Mammary epithelial cell (primary cell): ENCODE data around the gene ZNF578.

Experiments used
- EZH2 ChIP-seq: IDR thresholded peaks from 2 replicates; pipeline ENCODE4 v1.6.1; 2012; ENCODE audit warnings: low read length, inconsistent platforms, borderline replicate concordance
- TF ChIP-seq, protein P1 (sequence below), 2 donors: IDR thresholded peaks in 1 of 2; conservative IDR thresholded peaks in 1 of 2; 2 replicates each; pipeline ENCODE4 v1.5.1; 2011 to 2012; ENCODE audit warnings: inconsistent platforms in 2 of 2, low read length in 2 of 2, mild to moderate bottlenecking in 2 of 2, control low read depth in 1 of 2, low read depth in 1 of 2; ENCODE audit not compliant: insufficient read depth in 1 of 2; ENCODE audit errors: extremely low read depth in 1 of 2

DNA sequence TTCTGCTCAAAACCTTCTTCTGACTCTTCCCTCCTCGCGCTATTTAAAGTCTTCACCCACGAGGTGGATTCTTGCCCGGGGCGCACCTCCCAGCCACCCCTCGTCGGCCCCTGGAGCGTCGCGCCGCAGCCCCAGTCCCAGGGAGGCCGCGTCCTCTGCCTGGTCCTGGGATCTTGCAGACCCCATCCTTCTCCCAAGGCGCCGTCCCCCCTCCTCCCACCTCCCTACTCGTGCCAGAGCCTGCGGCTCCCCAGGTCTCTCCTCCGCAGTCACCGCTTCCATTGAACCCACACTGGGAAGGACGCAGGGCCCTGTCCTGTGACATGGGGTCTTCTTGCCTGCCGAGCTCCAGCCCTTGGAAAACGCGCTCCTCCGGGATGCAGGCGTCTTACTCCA lies 74.6 kb downstream of the ZNF578 start:
- TF ChIP-seq, protein P1, sequence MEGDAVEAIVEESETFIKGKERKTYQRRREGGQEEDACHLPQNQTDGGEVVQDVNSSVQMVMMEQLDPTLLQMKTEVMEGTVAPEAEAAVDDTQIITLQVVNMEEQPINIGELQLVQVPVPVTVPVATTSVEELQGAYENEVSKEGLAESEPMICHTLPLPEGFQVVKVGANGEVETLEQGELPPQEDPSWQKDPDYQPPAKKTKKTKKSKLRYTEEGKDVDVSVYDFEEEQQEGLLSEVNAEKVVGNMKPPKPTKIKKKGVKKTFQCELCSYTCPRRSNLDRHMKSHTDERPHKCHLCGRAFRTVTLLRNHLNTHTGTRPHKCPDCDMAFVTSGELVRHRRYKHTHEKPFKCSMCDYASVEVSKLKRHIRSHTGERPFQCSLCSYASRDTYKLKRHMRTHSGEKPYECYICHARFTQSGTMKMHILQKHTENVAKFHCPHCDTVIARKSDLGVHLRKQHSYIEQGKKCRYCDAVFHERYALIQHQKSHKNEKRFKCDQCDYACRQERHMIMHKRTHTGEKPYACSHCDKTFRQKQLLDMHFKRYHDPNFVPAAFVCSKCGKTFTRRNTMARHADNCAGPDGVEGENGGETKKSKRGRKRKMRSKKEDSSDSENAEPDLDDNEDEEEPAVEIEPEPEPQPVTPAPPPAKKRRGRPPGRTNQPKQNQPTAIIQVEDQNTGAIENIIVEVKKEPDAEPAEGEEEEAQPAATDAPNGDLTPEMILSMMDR (conservative IDR thresholded peaks at IDR 0.05 in 1 of 2, IDR thresholded peaks at IDR 0.05 in 1 of 2; ENCODE audit: extremely low read depth in 1 of 2, insufficient read depth in 1 of 2, low read depth in 1 of 2, low read length in 2 of 2), result no peak
- TF ChIP-seq EZH2, result no peak
